Epithelial cell of alveolus of lung (primary cell): ENCODE measurements around the gene DYNC1LI2. TPM values are rescaled to one million over a fixed set of nuclear protein-coding genes. Genes with fewer than 3 reads are reported as not detected.

ENCODE experiments used
- total RNA-seq: library from RNA; depleted of rRNA; stranded (reverse); fragments of >200 nt; gene quantifications from 2 replicates; pipeline ENCODE4 v1.2.1, GENCODE V29; 2015

Gene DYNC1LI2
- total RNA-seq, result 50.6 and 75.2 TPM in 2 replicates

DNA sequence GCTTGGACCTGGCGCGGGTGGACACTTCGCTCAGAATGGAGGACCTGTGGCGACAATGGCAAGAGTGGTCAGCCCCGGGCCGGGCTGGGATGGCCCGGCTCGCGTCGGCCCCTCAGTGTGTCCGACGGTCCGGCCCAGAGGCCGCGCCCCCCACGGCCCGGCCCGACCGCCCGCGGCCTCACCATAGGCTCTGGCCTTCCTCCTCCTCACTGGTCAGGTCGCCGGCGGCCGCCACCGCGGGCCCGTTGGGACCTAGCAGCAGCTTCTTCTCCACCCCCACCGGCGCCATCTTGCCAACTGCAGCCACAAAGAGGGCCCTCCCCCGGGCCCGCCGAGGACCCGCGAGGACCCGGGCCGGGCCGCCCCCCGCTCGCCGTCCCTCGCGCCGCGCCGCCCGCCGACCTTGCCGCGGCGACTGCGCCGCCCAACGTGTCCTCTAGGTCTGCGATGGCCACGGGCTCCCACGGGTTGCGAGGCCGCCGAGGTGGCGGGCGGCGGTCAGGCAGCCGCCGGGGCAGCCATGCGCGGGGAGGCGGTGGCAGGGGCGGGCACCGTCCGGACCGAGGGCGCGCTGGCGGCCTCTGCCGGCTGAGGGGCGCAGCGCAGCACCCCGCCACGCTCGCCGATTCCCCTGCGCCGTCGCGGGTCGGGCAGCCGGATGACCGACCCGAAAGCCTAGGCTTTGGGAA is at the start of gene DYNC1LI2:
TSS of gene DYNC1LI2 (minus strand) at position 307 of the 689 bp plus-strand sequence. CDS start at position 289, 18 bp downstream.

DNA sequence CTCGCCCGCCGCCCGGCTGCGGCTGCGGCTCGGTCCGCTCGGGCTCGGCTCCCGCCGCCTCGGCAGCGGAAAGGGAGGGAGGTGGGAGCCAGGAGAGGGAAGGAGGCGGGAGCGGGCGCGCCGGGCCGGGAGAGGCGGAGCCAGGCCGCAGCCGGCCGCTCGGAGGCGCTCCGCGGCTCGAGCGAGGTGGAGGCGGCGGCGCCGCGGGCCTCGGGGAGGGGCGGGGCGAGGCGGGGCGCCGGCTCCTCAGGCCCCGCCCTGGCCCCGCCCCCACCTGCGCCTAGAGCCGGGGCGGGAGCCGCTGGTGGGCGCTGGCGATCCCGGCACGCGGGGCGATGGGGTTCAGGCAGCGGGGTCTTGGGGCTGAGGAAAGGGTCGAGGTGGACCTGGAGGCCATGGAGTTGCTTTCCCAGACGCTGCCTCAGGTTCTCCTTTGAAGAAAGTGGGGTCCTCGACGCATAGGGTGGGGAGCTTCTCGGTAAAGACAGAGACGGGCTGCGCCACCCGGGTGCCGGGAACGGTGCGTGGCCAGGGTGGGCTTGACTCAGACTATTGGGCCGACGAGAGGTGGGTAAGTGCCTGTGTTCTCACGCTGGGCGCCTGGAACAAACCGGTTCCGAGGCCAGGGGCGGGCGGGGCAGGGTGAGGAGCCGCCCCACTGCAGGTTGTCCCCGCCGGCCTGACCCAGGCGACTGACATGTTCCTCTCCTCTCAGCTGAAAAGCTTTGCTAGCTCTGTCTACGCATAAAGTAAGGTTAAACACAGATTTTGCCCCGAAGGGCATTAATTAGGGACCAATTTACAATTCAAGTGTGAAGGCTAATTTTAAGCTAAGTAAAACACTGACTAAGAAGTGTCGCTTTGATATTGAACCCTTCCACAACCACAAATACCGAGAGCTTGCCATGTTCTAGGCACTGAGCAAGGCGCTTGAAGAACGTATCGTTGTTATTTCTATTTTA is 54.5 kb downstream of the DYNC1LI2 start, which contains the start of gene CMTM4:
TSS of gene CMTM4 (minus strand) at position 75 of the 962 bp plus-strand sequence. CDS start 218 bp downstream, outside the sequence.

Other genes with a start within 250 kb of the DYNC1LI2 start
- 22.5 and 25.3 TPM in 2 replicates for gene TK2, start 201.5 kb downstream of the DYNC1LI2 start, total RNA-seq
- 34.7 and 63.6 TPM in 2 replicates for gene CKLF, start 199.0 kb downstream of the DYNC1LI2 start, total RNA-seq
- gene CMTM1, start 185.2 kb downstream of the DYNC1LI2 start, total RNA-seq, result 1.1 and 3.4 TPM in 2 replicates
- gene CMTM2, start 172.1 kb downstream of the DYNC1LI2 start, total RNA-seq, result not detected in 2 replicates
- 60.4 and 80.2 TPM in 2 replicates for gene CMTM3, start 146.9 kb downstream of the DYNC1LI2 start, total RNA-seq
- gene CMTM4, start 54.9 kb downstream of the DYNC1LI2 start, total RNA-seq, result 15.0 and 19.4 TPM in 2 replicates
- not detected in 2 replicates for gene TERB1, start 50.0 kb upstream of the DYNC1LI2 start, total RNA-seq
- 45.8 and 58.7 TPM in 2 replicates for gene NAE1, start 79.4 kb upstream of the DYNC1LI2 start, total RNA-seq
- not detected in 2 replicates for gene CA7, start 92.8 kb upstream of the DYNC1LI2 start, total RNA-seq
- gene PDP2, start 128.9 kb upstream of the DYNC1LI2 start, total RNA-seq, result 6.6 and 45.2 TPM in 2 replicates
- not detected in 2 replicates for gene CDH16, start 167.3 kb upstream of the DYNC1LI2 start, total RNA-seq
- 3.8 and 7.5 TPM in 2 replicates for gene RRAD, start 173.9 kb upstream of the DYNC1LI2 start, total RNA-seq
- gene CIAO2B, start 182.8 kb upstream of the DYNC1LI2 start, total RNA-seq, result 129 and 149 TPM in 2 replicates
- 19.0 and 22.8 TPM in 2 replicates for gene CES2, start 183.9 kb upstream of the DYNC1LI2 start, total RNA-seq
- 0.24 TPM in 1 of 2 replicates, not detected in the other for gene CES3, start 209.7 kb upstream of the DYNC1LI2 start, total RNA-seq
- gene CES4A, start 237.0 kb upstream of the DYNC1LI2 start, total RNA-seq, result 0.65 and 2.4 TPM in 2 replicates